Uterus (tissue), 4 donors: ENCODE measurements around the gene MAIP1. TPM values are rescaled to one million over a fixed set of nuclear protein-coding genes. Genes with fewer than 3 reads are reported as not detected.

Experiments
- DNase-seq, 2 donors: peaks; one replicate each; pipeline ENCODE4 v3.0.0-alpha.2; 2019 to 2020
- H3K27ac ChIP-seq, 2 donors: fragments of 200-600 bp; sonication (generic); 1 replicate in 1 of 2; 2 replicates in 1 of 2; pipeline ENCODE4 v1.5.1; 2016 to 2018
- H3K27me3 ChIP-seq, 2 donors: fragments of 200-600 bp; sonication (generic); one replicate each; pipeline ENCODE4 v1.5.1; 2018 to 2019; ENCODE audit warnings: control low read depth in 1 of 2
- H3K36me3 ChIP-seq, 2 donors: fragments of 200-600 bp; sonication (generic); one replicate each; pipeline ENCODE4 v1.5.1; 2019; ENCODE audit warnings: control low read depth in 1 of 2
- H3K4me1 ChIP-seq, 2 donors: fragments of 200-600 bp; sonication (generic); one replicate each; pipeline ENCODE4 v1.5.1; 2018 to 2019; ENCODE audit warnings: control low read depth in 1 of 2
- H3K4me3 ChIP-seq, 2 donors: fragments of 200-600 bp; sonication (generic); 1 replicate in 1 of 2; 2 replicates in 1 of 2; pipeline ENCODE4 v1.5.1; 2018 to 2019; ENCODE audit warnings: mild to moderate bottlenecking in 1 of 2
- H3K9me3 ChIP-seq, 2 donors: fragments of 200-600 bp; sonication (generic); one replicate each; pipeline ENCODE4 v1.5.1; 2019; ENCODE audit warnings: control low read depth in 1 of 2
- POLR2A ChIP-seq, 2 donors: fragments of 450-650 bp; IDR thresholded peaks; one replicate each; pipeline ENCODE4 v1.6.1; 2016; ENCODE audit warnings: antibody characterized with exemption in 2 of 2, mild to moderate bottlenecking in 1 of 2, moderate library complexity in 1 of 2
- intact Hi-C: fragments of 100-400 bp; cut with DNase I; formaldehyde crosslinking; loops from one replicate; pipeline ENCODE4 v1.15.1; 2023; ENCODE audit warnings: low total_unique reads
- total RNA-seq, 4 donors: library from RNA; depleted of rRNA in 3 of 4; stranded (reverse); fragments of >200 nt in 3 of 4; gene quantifications; one replicate each; pipeline versions ENCODE4 v1.1.0 to v1.2.4, GENCODE V29; 2014 to 2023
- TF ChIP-seq, protein P1 (sequence below), 4 experiments: fragments of 200-600 bp in 2 of 4; fragments of 450-650 bp in 2 of 4; sonication (generic) in 2 of 4; IDR thresholded peaks; one replicate each; pipeline ENCODE4 v1.5.1; 2016 to 2019; ENCODE audit warnings: antibody characterized with exemption in 4 of 4, mild to moderate bottlenecking in 2 of 4, moderate library complexity in 1 of 4
- donor health status: DM: yes; HTN: yes; CAD: no.

MAIP1 gene
- total RNA-seq, 4 donors from 2014 or later, result 14.9 to 44.1 (median 16.4) TPM

DNA sequence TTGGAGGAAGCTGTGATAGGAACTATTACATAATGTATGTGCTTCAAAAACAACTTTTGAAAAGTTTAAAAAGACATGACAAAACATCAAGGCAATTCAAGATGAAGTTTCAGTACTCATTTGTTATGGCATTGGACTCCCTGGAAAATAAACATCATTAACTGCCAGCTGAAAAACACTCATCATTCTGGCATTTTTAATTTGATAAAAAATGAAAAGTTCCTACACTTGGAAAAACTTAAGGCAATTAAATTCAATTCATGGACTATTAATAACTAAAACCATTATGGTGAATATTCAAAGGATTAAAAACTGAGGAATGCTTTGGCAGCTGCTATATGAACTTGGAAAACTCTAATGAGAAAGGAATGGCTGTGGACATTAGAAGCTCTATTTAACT is 8.5 kb upstream of the MAIP1 start:
- Histone ChIP-seq H3K9me3 (no peaks in the 10 kb centered on the region), H3K4me3 (no peak overlapping the region), H3K4me1 (no peaks in the 10 kb centered on the region), H3K36me3 (no peaks in the 10 kb centered on the region), H3K27ac (no peak overlapping the region), H3K27me3 (no peaks in the 10 kb centered on the region)
- DNase-seq, result no peak
- intact Hi-C loops, result no loop called here
- TF ChIP-seq POLR2A (IDR thresholded peaks at IDR 0.05), result no peak
- TF ChIP-seq, protein P1, sequence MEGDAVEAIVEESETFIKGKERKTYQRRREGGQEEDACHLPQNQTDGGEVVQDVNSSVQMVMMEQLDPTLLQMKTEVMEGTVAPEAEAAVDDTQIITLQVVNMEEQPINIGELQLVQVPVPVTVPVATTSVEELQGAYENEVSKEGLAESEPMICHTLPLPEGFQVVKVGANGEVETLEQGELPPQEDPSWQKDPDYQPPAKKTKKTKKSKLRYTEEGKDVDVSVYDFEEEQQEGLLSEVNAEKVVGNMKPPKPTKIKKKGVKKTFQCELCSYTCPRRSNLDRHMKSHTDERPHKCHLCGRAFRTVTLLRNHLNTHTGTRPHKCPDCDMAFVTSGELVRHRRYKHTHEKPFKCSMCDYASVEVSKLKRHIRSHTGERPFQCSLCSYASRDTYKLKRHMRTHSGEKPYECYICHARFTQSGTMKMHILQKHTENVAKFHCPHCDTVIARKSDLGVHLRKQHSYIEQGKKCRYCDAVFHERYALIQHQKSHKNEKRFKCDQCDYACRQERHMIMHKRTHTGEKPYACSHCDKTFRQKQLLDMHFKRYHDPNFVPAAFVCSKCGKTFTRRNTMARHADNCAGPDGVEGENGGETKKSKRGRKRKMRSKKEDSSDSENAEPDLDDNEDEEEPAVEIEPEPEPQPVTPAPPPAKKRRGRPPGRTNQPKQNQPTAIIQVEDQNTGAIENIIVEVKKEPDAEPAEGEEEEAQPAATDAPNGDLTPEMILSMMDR (IDR thresholded peaks at IDR 0.05), result no peak

DNA sequence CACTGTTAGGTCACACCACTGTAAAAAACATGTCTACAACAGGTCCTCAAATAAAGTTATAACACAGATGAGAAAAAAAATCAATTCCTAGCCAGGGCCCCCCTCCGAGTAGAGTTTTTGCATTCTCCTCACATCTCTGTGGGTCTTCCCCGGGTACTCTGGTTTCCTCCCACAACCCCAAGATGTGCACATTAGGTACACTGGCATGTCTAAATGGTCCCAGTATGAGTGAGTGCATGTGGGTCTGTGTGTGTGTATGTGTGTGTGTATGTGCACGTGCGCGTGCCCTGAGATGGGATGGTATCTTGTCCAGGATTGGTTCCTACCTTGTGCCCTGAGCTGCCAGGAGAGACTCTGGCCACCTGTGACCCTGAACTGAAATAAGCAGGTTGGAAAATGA is 5.0 kb upstream of the MAIP1 start:
- Histone ChIP-seq H3K27ac (no peak overlapping the region), H3K4me1 (peaks cover 0 to 8% of the 10 kb centered on the region in 2 donors), H3K27me3 (no peaks in the 10 kb centered on the region), H3K36me3 (no peaks in the 10 kb centered on the region), H3K9me3 (no peaks in the 10 kb centered on the region), H3K4me3 (no peak overlapping the region)
- TF ChIP-seq, protein P1 (IDR thresholded peaks at IDR 0.05), result no peak
- TF ChIP-seq POLR2A (IDR thresholded peaks at IDR 0.05), result no peak
- intact Hi-C loops, result no loop called here
- DNase-seq, result no peak

DNA sequence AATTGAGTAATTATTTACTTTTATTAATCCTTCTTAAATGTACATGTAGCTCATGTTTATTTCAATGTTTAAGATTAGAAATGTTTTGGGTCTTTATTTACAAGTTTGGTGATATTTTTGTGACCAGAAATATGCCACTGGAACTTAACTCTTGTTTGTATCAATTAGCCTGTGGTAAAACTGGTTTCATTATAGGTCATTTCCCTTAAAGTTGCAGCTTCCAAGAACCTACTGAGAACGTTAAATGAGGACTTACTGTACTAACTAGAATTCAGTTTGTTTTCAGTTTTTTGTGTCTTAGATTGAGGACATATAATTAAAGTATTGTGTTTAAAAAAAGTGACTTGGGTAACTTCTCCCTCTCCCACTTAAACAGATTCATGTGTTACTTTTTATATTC is 4.4 kb upstream of the MAIP1 start:
- H3K4me1 ChIP-seq, result peaks cover 0 to 8% of the 10 kb centered on the region in 2 donors
- no peak for DNase-seq
- TF ChIP-seq POLR2A (IDR thresholded peaks at IDR 0.05), result no peak
- TF ChIP-seq, protein P1 (IDR thresholded peaks at IDR 0.05), result no peak
- no peak overlapping the region for H3K4me3 ChIP-seq
- intact Hi-C loops, result no loop called here
- H3K36me3 ChIP-seq, result no peaks in the 10 kb centered on the region
- H3K27me3 ChIP-seq, result no peaks in the 10 kb centered on the region
- H3K27ac ChIP-seq, result no peak overlapping the region
- H3K9me3 ChIP-seq, result no peaks in the 10 kb centered on the region

DNA sequence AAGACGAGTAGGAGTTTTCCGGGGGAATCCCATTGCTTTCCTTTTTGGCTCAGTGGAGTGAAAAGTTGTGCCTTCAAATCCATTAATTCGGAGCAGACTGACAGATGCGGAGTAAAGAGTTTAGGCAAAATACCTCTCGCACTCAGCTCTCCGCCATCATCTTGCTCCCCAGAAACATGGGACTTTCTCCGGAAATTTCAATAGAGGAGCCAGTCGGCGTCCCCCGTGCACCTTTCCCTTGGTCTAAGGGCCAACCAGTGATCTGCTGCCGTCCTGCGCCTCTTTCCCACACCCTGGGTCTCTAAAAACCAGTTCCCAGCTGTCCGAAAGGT is 409 bp upstream of the MAIP1 start:
- no peak for TF ChIP-seq POLR2A (IDR thresholded peaks at IDR 0.05)
- TF ChIP-seq, protein P1 (IDR thresholded peaks at IDR 0.05), result no peak
- intact Hi-C loops, result no loop called here

DNA sequence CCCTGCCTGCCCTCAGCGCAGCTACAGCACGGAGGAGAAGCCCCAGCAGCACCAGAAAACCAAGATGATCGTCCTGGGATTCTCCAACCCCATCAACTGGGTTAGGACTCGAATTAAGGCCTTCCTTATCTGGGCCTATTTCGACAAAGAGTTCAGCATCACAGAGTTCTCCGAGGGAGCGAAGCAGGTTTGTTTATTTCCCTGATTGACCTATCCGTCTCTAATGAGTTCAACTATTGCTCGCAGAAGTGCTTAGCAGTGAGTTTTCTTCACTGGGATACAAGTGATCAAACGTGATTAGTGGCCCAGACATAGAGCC is 639 bp downstream of the MAIP1 start:
- TF ChIP-seq, protein P1 (IDR thresholded peaks at IDR 0.05), result no peak
- no peak for TF ChIP-seq POLR2A (IDR thresholded peaks at IDR 0.05)
- intact Hi-C loops, result no loop called here
- H3K9me3 ChIP-seq, result no peaks in the 10 kb centered on the region
- no peaks in the 10 kb centered on the region for H3K36me3 ChIP-seq
- no peak for DNase-seq
- peaks cover 0 to 11% of the 10 kb centered on the region in 2 donors for H3K4me1 ChIP-seq
- peak overlapping the region; percentile 78 to 87 for H3K27ac ChIP-seq
- peak overlapping the region; percentile 73 to 77 for H3K4me3 ChIP-seq
- H3K27me3 ChIP-seq, result no peaks in the 10 kb centered on the region

More for the DNA sequence above, 409 bp upstream of the MAIP1 start:
- H3K4me3 ChIP-seq, result peak overlapping the region; percentile 73 to 77
- no peaks in the 10 kb centered on the region for H3K36me3 ChIP-seq
- peaks cover 0 to 11% of the 10 kb centered on the region in 2 donors for H3K4me1 ChIP-seq
- no peaks in the 10 kb centered on the region for H3K27me3 ChIP-seq
- H3K27ac ChIP-seq, result peak overlapping the region; percentile 78 to 87
- DNase-seq, result no peak
- H3K9me3 ChIP-seq, result no peaks in the 10 kb centered on the region
